IMR-90 (cell line): ENCODE results near the gene HADHA. TPM values are rescaled to one million over a fixed set of nuclear protein-coding genes. Genes with fewer than 3 reads are reported as not detected.

Source experiments
- ATAC-seq: fragments of 200-7000 bp; cut with Tn5 transposase; 2 replicates; pipeline ENCODE4 v1.9.1; 2020; ENCODE audit warnings: low read depth, mild to moderate bottlenecking, moderate library complexity
- BruUV-seq: library from RNA; stranded (reverse); fragments of 400-500 nt; replicated peaks from 2 replicates; lab custom pipeline; 2021; lab: Mats Ljungman, UMichigan
- CTCF ChIA-PET: fragments of 300-600 bp; formaldehyde crosslinking; extraction: SDS; loops from one replicate; lab custom pipeline; 2021; ENCODE audit warnings: antibody characterized with exemption; lab: Yijun Ruan, JAX
- POLR2A ChIA-PET: fragments of 300-600 bp; sonication (Branson Sonifier 250); formaldehyde crosslinking; loops from one replicate; lab custom pipeline; 2022; ENCODE audit warnings: antibody characterized with exemption; ENCODE audit not compliant: unreplicated experiment; lab: Charles Lee
- DNase-seq: peaks from one replicate; pipeline ENCODE4 v3.0.0; 2013
- H2AFZ ChIP-seq: replicated peaks from 2 replicates; pipeline ENCODE3; 2013; ENCODE audit warnings: low read length, mild to moderate bottlenecking; ENCODE audit not compliant: poor library complexity
- H2AK5ac ChIP-seq: 2 replicates; pipeline ENCODE4 v1.6.1; 2013; ENCODE audit warnings: low read depth, low read length, inconsistent platforms
- H2AK9ac ChIP-seq: replicated peaks from 2 replicates; pipeline ENCODE3; 2013; ENCODE audit warnings: mild to moderate bottlenecking, low read depth, low read length, moderate library complexity; ENCODE audit not compliant: poor library complexity
- H2BK120ac ChIP-seq: 2 replicates; pipeline ENCODE4 v1.6.1; 2013; ENCODE audit warnings: low read depth, low read length, inconsistent platforms
- H2BK15ac ChIP-seq: 3 replicates; pipeline ENCODE4 v1.6.1; 2013; ENCODE audit warnings: low read depth, low read length, inconsistent platforms
- H2BK20ac ChIP-seq: 2 replicates; pipeline ENCODE4 v1.6.1; 2013; ENCODE audit warnings: low read depth, mild to moderate bottlenecking, inconsistent platforms, low read length, moderate library complexity
- H2BK5ac ChIP-seq: 2 replicates; pipeline ENCODE4 v1.6.1; 2013; ENCODE audit warnings: mild to moderate bottlenecking, low read depth, low read length, inconsistent platforms; ENCODE audit not compliant: poor library complexity, severe bottlenecking
- H3K14ac ChIP-seq: replicated peaks from 2 replicates; pipeline ENCODE4 v1.6.1; 2013; ENCODE audit warnings: low read depth, low read length, inconsistent platforms
- H3K18ac ChIP-seq: 2 replicates; pipeline ENCODE4 v1.6.1; 2013; ENCODE audit warnings: low read depth, low read length, control low read depth
- H3K23ac ChIP-seq: 2 replicates; pipeline ENCODE4 v1.6.1; 2013; ENCODE audit warnings: low read depth, low read length, inconsistent platforms
- H3K27ac ChIP-seq: 2 replicates; pipeline ENCODE4 v1.5.1; 2013; ENCODE audit warnings: mild to moderate bottlenecking, control low read depth, low read length; ENCODE audit not compliant: insufficient read depth
- H3K27me3 ChIP-seq: 2 replicates; pipeline ENCODE4 v1.6.1; 2013; ENCODE audit warnings: low read length; ENCODE audit not compliant: control insufficient read depth, insufficient read depth
- H3K36me3 ChIP-seq: 2 replicates; pipeline ENCODE4 v1.6.1; 2013; ENCODE audit warnings: low read length, mixed read lengths; ENCODE audit not compliant: control insufficient read depth, insufficient read depth
- H3K4ac ChIP-seq: 2 replicates; pipeline ENCODE4 v1.6.1; 2013; ENCODE audit warnings: low read depth, low read length, inconsistent platforms
- H3K4me1 ChIP-seq: 2 replicates; pipeline ENCODE4 v1.6.1; 2013; ENCODE audit warnings: low read length, mixed read lengths; ENCODE audit not compliant: control insufficient read depth, insufficient read depth
- H3K4me2 ChIP-seq: 2 replicates; pipeline ENCODE4 v1.6.1; 2013; ENCODE audit warnings: low read depth, mild to moderate bottlenecking, control low read depth, low read length, moderate library complexity
- H3K4me3 ChIP-seq: 2 replicates; pipeline ENCODE4 v1.5.1; 2013; ENCODE audit warnings: low read depth, mild to moderate bottlenecking, control low read depth, low read length, moderate library complexity; ENCODE audit not compliant: insufficient read depth
- H3K56ac ChIP-seq: 2 replicates; pipeline ENCODE4 v1.6.1; 2013; ENCODE audit warnings: low read length, inconsistent platforms; ENCODE audit not compliant: insufficient read depth; ENCODE audit errors: extremely low read depth
- H3K79me1 ChIP-seq, 2 experiments: 2 replicates each; pipeline ENCODE4 v1.6.1; 2013; ENCODE audit warnings: low read length in 2 of 2, inconsistent platforms in 1 of 2, low read depth in 1 of 2
- H3K9ac ChIP-seq: 2 replicates; pipeline ENCODE4 v1.6.1; 2013; ENCODE audit warnings: low read depth, low read length, control low read depth
- H3K9me1 ChIP-seq: 2 replicates; pipeline ENCODE4 v1.6.1; 2013; ENCODE audit warnings: low read length, inconsistent platforms; ENCODE audit not compliant: insufficient read depth
- H3K9me3 ChIP-seq: 2 replicates; pipeline ENCODE4 v1.6.1; 2013; ENCODE audit warnings: low read length; ENCODE audit not compliant: control insufficient read depth, insufficient read depth
- H4K20me1 ChIP-seq: 2 replicates; pipeline ENCODE4 v1.6.1; 2013; ENCODE audit warnings: low read length, inconsistent platforms; ENCODE audit not compliant: insufficient read depth
- H4K5ac ChIP-seq: 2 replicates; pipeline ENCODE4 v1.6.1; 2013; ENCODE audit warnings: mild to moderate bottlenecking, low read depth, low read length, control low read depth
- H4K8ac ChIP-seq, 2 experiments: 2 replicates each; pipeline ENCODE4 v1.6.1; 2013; ENCODE audit warnings: low read depth in 2 of 2, low read length in 2 of 2, control low read depth in 1 of 2, inconsistent platforms in 1 of 2
- H4K91ac ChIP-seq: 2 replicates; pipeline ENCODE4 v1.6.1; 2013; ENCODE audit warnings: low read depth, low read length, inconsistent platforms; ENCODE audit not compliant: insufficient read depth
- CEBPB ChIP-seq: IDR thresholded peaks from 2 replicates; pipeline ENCODE4 v1.6.1; 2012; ENCODE audit warnings: low read depth, low read length, improper control_type of control experiment
- CTCF ChIP-seq: conservative IDR thresholded peaks from 2 replicates; pipeline ENCODE4 v1.5.1; 2012; ENCODE audit warnings: mild to moderate bottlenecking, low read depth, low read length, improper control_type of control experiment
- ELK1 ChIP-seq: fragments of 150-350 bp; IDR thresholded peaks from 2 replicates; pipeline ENCODE4 v1.6.1; 2016; ENCODE audit warnings: low read depth, mild to moderate bottlenecking, low read length, moderate library complexity, borderline replicate concordance
- FOS ChIP-seq: fragments of 150-350 bp; IDR thresholded peaks from 2 replicates; pipeline ENCODE4 v1.6.1; 2016; ENCODE audit warnings: low read depth, low read length
- MAFK ChIP-seq: IDR thresholded peaks from 2 replicates; pipeline ENCODE4 v1.6.1; 2012; ENCODE audit warnings: low read depth, low read length, improper control_type of control experiment
- MAZ ChIP-seq: IDR thresholded peaks from 2 replicates; pipeline ENCODE4 v1.6.1; 2012; ENCODE audit warnings: low read depth, mild to moderate bottlenecking, low read length, improper control_type of control experiment, moderate library complexity, borderline replicate concordance
- POLR2A ChIP-seq: IDR thresholded peaks from 2 replicates; pipeline ENCODE4 v1.6.1; 2012; ENCODE audit warnings: mild to moderate bottlenecking, low read depth, low read length
- RAD21 ChIP-seq: IDR thresholded peaks from 2 replicates; pipeline ENCODE4 v1.6.1; 2012; ENCODE audit warnings: low read length, improper control_type of control experiment
- RCOR1 ChIP-seq: IDR thresholded peaks from 2 replicates; pipeline ENCODE4 v1.6.1; 2012; ENCODE audit warnings: mild to moderate bottlenecking, low read length, improper control_type of control experiment; ENCODE audit not compliant: insufficient replicate concordance
- SMC3 ChIP-seq: fragments of 150-350 bp; IDR thresholded peaks from 2 replicates; pipeline ENCODE4 v1.6.1; 2016; ENCODE audit warnings: low read depth, mild to moderate bottlenecking, antibody characterized with exemption, low read length, moderate library complexity
- USF2 ChIP-seq: fragments of 150-350 bp; IDR thresholded peaks from 2 replicates; pipeline ENCODE4 v1.6.1; 2017; ENCODE audit warnings: mild to moderate bottlenecking, antibody characterized with exemption, low read length, low read depth
- WGBS, 2 experiments: methylation state at CpG; one replicate each; pipeline versions ENCODE4 v1.1.5 to v1.1.7; 2013; ENCODE audit warnings: missing lambda C conversion rate in 2 of 2; ENCODE audit not compliant: insufficient read length in 1 of 2; ENCODE audit errors: extremely low coverage in 2 of 2; 5-methylcytosine and 5-hydroxymethylcytosine counted together
- dilution Hi-C: fragments of 300-500 bp; cut with HindIII; formaldehyde crosslinking; loops from one replicate; pipeline ENCODE4 v1.14.3; 2018; ENCODE audit warnings: low sequenced_read_pairs; ENCODE audit not compliant: unreplicated experiment
- in situ Hi-C: fragments of 300-500 bp; cut with MboI; formaldehyde crosslinking; loops from 3 replicates; pipeline ENCODE4 v1.14.3; 2019; ENCODE audit warnings: low sequenced_read_pairs, inconsistent platforms, mixed read lengths
- intact Hi-C: fragments of 100-400 bp; cut with micrococcal nuclease; formaldehyde crosslinking; loops from 2 replicates; pipeline ENCODE4 v1.10.0; 2022
- polyA plus RNA-seq, 3 experiments: library from polyadenylated mRNA; depleted of rRNA; stranded (reverse); fragments of >200 nt; gene quantifications; 2 replicates each; pipeline ENCODE4 v1.2.3, GENCODE V29; 2012; ENCODE audit warnings: low replicate concordance in 1 of 3
- total RNA-seq: library from RNA; depleted of rRNA; stranded (reverse); fragments of >200 nt; gene quantifications from 2 replicates; pipeline ENCODE4 v1.2.3, GENCODE V29; 2012

Gene HADHA
- total and polyA plus RNA-seq, 2 of the 4 experiments (the other 2 are of a cell fraction): 52.7 to 111 TPM

GRCh38 chr2:26189751-26190150 is 54.7 kb downstream of the HADHA start:
- Histone ChIP-seq H3K14ac (no peak overlapping the region), H3K9ac (no peak overlapping the region), H2AK9ac (no peak overlapping the region), H3K79me1 (no peaks in the 10 kb centered on the region), H2BK15ac (no peak overlapping the region), H2AFZ (no peak overlapping the region), H3K4ac (no peak overlapping the region), H3K27ac (no peak overlapping the region), H4K5ac (no peak overlapping the region), H3K9me1 (peaks cover 10% of the 10 kb centered on the region; the same call in 1 of the 2 replicates), H3K4me2 (no peak overlapping the region), H3K23ac (no peak overlapping the region), H2BK120ac (no peak overlapping the region), H2AK5ac (no peak overlapping the region), H2BK5ac (no peak overlapping the region), H3K4me3 (no peak overlapping the region), H4K8ac (no peak overlapping the region), H3K4me1 (no peaks in the 10 kb centered on the region), H2BK20ac (no peak overlapping the region), H3K36me3 (peaks cover 29% of the 10 kb centered on the region), H3K18ac (no peak overlapping the region), H3K56ac (no peak overlapping the region), H4K91ac (no peak overlapping the region), H4K20me1 (0 out of 2 replicates have a peak, but pooled peaks cover 3% of the 10 kb centered on the region), H3K27me3 (no peaks in the 10 kb centered on the region), H3K9me3 (no peaks in the 10 kb centered on the region)
- POLR2A ChIA-PET: no interaction called here
- in situ Hi-C loops (no loop called here), intact Hi-C loops (no loop called here), dilution Hi-C loops (no loop called here)
- DNase-seq: no peak
- ATAC-seq: no peak
- no TSS peak for BruUV-seq
- CTCF ChIA-PET: no interaction called here
- TF ChIP-seq SMC3 (no peak), POLR2A (no peak), CTCF (no peak), CEBPB (no peak), ELK1 (no peak), RAD21 (no peak), FOS (no peak), MAZ (no peak), RCOR1 (no peak), MAFK (no peak), USF2 (no peak)
- 83% methylated on average over 1 of the region's 4 CpGs; no CpG with 5 or more reads in 1 of the 2 experiments for WGBS, 2 experiments
